ENCODE measurements around the gene HTRA3.

HTRA3 gene

GRCh38 chr4:8296491-8296890 lies 26.9 kb downstream of the HTRA3 start:
- no peak for DNase-seq (ENCODE audit: low spot score)
- TF ChIP-seq CTCF (IDR thresholded peaks at IDR 0.05; ENCODE audit: extremely low read depth, insufficient read depth, missing control alignments): no peak
- in situ Hi-C loops (cut with MboI; ENCODE audit: low pct_unique_long_range_greater_than_20kb, low sequenced_read_pairs, unreplicated experiment): no loop called here

GRCh38 chr4:8297141-8297601 lies 27.6 kb downstream of the HTRA3 start:
- DNase-seq (ENCODE audit: low spot score): no peak
- TF ChIP-seq CTCF (IDR thresholded peaks at IDR 0.05; ENCODE audit: extremely low read depth, insufficient read depth, missing control alignments): no peak
- in situ Hi-C loops (cut with MboI; ENCODE audit: low pct_unique_long_range_greater_than_20kb, low sequenced_read_pairs, unreplicated experiment): no loop called here

GRCh38 chr4:8297691-8298485 lies 28.3 kb downstream of the HTRA3 start:
- no peak for DNase-seq (ENCODE audit: low spot score)
- in situ Hi-C loops (cut with MboI; ENCODE audit: low pct_unique_long_range_greater_than_20kb, low sequenced_read_pairs, unreplicated experiment): no loop called here
- no peak for TF ChIP-seq CTCF (IDR thresholded peaks at IDR 0.05; ENCODE audit: extremely low read depth, insufficient read depth, missing control alignments)

- TF ChIP-seq CTCF (IDR thresholded peaks at IDR 0.05; ENCODE audit: extremely low read depth, insufficient read depth, missing control alignments): no peak
- DNase-seq (ENCODE audit: low spot score): no peak
- in situ Hi-C loops (cut with MboI; ENCODE audit: low pct_unique_long_range_greater_than_20kb, low sequenced_read_pairs, unreplicated experiment): no loop called here
Observed at GRCh38 chr4:8300832-8301231, 31.3 kb downstream of the HTRA3 start.

- no peak for DNase-seq (ENCODE audit: low spot score)
- in situ Hi-C loops (cut with MboI; ENCODE audit: low pct_unique_long_range_greater_than_20kb, low sequenced_read_pairs, unreplicated experiment): no loop called here
- no peak for TF ChIP-seq CTCF (IDR thresholded peaks at IDR 0.05; ENCODE audit: extremely low read depth, insufficient read depth, missing control alignments)
Observed at GRCh38 chr4:8301851-8302730, 32.5 kb downstream of the HTRA3 start.

- in situ Hi-C loops (cut with MboI; ENCODE audit: low pct_unique_long_range_greater_than_20kb, low sequenced_read_pairs, unreplicated experiment): no loop called here
- no peak for TF ChIP-seq CTCF (IDR thresholded peaks at IDR 0.05; ENCODE audit: extremely low read depth, insufficient read depth, missing control alignments)
- DNase-seq (ENCODE audit: low spot score): no peak
Observed at GRCh38 chr4:8303081-8303480, 33.5 kb downstream of the HTRA3 start.
